ENCODE results near the gene PWWP2B.

Gene PWWP2B

DNA sequence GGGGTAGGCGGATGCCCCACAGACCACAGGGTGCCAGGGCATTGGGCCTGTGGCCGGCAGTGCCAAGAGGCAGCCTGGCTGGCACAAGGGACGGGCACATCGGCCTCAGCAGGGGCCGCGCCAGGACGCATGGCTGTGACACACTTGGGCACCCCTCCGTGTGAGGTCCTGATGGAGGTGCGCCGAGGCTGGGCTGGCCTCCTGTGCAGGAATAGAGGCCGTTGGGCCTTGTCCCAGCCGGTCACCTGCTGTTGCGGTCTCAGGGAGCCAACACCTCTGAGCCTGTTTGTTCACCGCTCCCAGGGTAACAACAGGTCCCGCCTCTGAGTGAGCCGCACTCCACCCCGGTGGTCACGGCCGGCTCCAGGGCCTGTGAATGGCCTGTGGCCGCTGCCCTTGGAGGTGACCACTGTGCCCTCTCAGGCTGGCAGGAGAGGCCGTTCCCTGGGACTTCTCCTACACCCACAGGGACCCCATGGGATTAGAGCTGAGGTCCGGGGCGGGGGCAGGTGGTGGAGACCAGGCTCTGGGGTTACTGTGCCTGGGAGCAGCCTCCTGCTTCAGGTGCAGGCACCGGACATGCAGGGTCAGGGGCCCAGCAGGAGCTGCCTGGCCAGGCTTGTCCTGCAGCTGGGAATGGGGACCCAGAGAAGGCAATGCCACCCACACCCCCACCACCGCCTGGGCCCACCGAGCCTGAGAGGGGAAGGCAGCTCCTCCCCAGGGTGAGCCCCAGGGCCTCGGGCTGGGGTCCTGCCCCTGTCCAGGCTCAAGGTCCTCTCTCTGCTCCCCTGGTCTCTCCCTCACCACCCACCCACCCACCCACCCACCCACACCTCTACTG, 12.0 kb downstream of the PWWP2B start:
- no peak for DNase-seq

DNA sequence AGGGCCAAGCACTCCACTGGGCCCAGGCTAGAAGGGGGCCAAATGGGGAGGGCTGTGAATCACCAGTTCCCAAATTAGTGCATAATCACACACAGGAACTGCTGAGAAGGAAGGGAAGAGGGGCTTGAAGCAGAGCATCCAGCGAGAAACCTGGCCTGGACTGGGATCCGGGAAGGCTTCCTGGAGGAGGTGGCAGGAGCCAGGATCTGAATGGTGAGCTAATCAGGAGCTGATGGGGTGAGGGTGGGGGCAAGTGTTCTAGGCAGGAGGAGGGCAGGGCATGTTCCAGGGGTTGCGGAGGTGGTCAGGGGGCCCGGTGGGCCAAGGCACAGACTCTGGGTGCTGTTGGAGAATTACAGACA, 12.6 kb downstream of the PWWP2B start:
- no peak for DNase-seq

DNA sequence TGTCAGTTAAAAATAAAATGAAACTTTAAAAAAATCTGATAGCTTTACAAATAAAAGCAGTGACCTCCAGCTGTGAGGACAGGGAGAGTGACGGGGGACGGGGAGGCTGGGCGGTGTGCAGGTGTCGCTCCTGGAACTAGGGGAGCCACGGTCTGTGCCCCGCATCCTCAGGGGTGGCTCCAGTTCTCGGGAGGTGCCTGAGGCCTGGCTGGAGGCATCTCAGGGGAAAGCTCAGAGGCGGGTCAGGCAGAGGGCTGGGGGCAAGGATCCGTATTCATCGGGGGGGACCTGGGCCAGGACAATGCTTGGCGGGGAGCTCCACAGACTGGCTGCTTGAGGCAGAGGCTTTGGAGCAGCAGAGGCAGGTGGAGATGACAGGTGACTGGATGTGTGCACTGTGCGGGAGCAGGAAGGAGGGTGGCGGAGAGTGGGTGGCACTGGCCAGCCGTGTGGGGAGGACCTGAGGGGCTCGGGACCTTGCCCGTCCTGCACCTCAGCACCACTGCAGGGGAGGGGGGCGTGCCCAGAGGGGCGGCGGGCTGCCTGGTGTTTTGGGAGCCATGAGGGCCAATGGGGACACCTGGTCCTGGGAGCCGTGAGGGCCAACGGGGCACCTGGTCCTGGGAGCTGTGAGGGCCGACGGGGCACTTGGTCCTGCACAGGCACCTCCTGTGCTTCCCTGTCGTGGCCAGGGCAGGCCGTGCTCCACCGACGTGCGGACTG, 13.2 kb downstream of the PWWP2B start:
- no peak for DNase-seq

DNA sequence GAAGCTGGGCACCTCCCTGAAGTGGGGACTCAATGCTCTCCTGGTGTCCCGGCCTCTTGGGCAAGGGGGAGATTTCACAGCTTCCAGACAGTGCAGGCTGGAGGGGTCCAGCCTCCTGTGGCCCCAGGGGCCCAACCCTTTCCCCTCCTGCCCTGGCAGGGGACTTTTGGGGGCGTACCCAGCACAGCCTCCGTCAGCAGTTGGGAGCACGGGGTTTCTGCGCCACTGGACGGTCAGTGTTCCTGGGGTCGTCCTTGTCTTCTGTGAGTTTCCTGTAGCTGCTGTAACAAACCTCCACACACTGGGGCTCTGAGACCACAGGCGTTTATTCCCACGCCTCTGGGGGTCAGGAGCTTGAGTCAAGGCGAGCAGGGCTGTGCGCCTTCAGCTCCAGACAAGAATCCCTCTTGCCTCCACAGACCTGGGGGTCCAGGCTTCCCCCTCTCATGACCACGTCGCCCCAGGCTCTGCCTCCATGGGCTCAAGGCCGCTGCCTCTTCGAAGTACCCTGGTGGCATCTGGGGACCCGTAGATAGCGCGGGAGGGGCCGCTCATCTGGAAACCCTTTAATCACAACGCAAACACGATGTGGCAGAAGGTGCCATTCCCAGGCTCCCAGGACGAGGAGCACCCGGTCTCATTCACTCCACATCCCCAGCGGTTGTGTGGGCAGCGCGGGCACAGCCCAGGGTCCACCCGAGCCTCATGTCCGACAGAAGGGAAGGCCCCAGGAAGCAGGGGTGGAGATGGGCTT, 14.0 kb downstream of the PWWP2B start:
- no peak for DNase-seq

DNA sequence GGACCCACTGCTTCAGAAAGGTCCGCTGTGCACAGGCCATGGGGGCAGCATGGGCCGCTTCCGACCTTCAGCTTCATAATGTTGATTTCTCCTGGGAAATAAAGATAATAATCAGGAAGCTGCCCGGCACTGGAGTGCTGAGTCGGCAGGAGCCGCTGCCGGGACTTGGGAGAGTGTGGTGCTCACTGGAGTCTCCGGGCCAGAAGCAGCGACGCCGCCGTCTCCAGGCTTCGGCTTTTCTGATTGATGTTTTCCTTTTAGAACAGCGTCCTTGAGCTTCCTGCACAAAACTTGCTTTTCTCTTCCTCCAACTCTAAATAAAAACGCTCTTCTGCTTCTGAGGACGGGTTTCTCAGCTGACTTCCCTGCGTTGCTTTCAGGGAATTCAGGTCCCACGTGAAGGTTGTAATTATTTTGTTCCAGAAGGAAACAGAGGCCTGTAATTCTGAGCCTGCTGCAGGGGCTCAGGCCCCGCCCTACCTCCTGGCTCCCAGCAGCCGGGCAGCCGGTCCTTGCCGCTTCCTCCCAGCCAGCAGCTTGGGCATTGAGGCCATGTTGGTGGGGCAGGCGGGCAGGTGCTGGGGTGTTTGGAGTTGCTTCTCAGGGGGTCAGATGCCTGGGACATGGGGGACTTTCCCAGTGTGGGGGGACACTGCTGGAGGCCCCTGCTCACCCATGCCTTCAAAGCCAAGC, 14.7 kb downstream of the PWWP2B start:
- DNase-seq = no peak

DNA sequence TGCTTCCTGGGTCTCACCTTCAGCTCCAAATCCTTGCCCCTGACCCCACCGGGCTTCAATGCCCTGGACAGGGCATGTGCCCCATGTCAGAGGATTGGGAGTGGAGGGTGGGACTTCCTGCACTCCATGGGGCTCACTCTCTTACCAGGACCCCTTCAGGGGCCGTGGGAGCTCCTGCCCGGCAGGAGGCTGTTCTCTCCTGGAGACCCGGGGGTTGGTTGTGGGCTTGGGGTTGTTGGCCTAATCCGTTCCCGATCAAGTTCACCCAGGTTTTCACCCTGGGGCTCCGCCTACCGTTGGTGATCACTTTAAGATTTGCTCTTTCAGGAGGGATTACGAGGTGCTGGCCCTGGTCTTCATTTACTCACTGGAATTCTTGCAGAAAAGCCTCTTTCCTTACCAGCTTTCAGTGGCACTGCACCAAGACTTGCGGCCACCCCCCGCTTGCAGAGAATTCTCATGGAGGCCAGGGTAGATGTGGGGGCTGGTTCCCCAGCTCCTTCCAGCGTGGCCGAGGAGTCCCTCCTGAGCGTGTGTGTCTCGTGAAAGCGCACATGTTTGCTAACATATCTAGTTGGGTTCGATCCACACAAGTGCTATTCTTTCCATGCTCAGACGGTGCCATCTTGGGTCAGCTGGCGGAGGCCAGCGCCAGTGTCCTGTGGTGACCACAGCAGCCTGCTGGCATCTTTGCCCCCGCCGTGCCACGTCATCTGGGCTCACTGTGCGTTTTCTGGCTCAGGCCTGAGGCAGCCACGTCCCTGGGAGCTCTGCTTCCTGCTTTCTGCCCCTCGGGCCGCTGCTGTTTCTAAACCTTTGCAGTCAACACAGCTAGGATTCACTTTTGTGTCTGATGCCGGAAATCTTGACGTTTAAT, 15.6 kb downstream of the PWWP2B start:
- no peak for DNase-seq

DNA sequence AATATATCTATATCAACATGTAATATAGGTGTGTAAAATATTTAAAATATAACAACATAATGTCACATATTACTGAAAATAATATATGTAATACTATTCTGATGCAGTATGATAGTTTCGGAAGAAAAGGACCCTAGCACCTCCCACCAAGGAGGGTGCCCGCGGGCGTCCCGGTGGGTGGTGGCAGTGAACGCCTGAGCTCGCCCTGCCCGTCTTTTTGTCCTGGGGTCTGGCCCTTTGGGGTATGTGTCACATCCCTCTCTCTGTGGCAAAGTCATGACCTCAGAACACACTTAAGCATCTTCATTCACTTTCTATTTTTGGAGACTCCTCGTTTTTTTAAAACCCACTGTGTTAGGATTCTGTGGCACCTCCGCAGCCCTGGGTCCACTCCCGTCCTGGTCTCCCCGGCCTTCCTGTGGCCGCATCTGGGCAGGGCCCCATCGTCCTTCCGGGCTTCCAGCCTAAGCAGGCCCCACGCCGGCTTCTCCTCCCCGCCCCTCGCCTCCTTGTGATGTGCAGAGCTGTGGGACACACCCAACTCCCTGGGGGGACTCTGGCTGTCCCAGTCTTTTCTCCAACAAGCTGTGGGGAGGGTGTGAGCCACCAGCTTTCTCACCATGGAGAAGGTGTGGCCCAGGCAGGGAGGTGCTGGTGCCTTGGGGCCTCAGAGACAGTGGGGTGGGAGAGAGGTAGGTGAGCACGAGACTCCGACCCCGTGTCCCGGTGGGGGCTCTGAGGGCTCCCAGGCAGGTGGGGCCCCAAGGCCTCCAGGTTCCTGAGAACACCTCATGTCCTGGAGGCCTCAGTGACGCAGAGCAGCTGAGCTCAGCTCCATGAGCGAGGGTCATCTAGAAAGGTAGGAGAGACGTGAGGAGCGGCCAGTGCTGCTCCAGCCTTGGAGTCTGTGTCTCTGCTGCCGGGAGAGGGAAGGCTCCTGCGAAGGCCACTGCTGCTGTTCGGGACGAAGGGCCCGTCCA, 16.5 kb downstream of the PWWP2B start:
- DNase-seq = no peak

DNA sequence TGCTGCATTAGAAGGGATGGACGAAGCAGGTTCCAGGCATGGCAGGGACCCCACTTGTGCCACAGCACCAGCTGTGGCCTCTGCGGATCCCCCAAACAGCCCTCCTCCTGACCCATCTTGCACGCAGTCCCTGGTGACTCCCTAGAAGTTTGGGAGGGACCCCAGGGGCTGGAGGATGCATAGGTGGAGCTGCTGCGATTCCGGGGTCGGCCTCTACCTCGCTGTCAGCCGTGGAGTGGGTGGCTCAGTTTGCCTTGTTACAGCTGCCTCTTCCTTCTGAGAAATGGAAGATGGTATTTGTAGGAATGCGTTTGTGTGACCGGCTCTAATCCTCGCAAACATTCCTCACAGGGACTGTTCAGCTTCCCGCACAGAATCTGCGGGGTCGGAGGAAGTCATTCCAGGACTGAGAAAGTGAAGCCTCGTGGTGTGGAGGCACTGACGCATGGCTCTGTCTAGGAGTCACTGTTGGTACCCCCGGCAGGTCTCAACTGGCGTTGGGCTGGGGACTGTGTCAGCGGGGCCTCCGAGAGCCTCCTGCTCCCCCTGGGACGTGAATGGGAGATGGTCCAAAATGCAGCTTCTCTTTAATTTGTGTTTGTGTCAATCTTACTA, 17.5 kb downstream of the PWWP2B start:
- no peak for DNase-seq

DNA sequence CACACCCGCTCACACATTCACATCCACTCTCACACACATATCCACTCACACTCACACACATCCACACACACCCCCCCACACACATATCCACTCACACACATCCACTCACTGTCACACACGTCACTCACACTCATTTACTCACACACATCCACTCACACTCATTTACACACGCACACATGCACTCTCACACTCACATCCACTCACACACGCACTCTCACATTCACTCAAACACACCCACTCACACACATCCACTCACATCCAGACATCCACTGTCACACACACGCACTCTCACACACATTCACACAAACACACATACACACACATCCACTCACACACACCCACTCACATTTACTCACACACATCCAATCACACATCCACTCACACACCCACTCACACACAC, 18.3 kb downstream of the PWWP2B start:
- DNase-seq = no peak

DNA sequence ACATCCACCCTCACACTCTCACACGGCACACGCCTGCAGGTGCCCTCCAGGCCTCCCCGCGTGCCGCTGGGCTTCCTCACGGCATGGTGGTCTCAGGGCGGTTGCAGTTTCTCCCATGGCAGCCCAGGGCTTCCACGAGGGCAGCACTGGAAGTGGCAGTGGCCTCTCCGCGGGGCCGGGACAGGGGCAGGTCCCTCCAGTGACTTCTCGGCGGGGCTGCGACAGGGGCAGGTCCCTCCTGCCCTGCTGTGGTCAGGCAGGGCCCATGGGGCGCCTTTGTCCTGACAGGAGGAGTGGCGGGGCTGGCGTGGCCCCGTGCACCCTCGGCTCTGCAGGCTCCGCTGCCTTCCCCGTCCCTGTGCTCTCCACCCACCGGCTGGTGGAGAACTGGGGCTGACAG, 19.0 kb downstream of the PWWP2B start:
- no peak for DNase-seq

DNA sequence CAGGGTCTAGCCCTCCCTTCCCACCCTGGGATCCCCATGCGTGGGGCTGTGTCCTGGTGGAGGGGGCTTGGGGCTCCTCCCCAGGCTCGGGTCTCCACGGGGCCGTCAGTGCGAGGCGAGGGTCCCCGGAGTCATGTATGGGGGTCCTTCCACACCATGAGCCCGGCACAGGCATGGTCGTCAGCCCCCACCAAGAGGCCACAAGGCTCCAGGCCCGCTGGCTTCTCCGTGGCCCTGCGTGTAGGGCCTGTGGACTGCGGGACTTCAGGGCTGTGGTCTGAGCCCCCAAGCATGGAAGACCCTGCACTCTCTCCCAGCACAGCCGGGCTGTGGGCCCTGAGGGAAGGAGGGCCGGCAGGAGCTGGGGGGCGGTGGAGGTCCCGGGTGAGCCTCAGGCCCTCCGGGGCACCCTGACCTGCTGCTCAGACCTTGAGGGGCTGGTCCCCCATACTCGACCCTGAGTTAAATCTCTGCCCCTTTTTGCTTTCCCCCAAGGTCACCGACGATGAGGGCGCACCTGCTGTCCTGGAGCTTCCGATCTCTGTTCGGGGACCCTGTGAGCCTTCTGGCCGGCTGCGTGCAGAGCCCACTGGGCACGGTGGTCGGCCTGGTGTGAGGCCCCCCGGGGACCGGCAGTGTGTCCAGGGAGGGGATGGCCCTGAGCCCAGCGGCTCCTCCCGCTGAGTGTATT, 19.7 kb downstream of the PWWP2B start:
- no peak for DNase-seq

DNA sequence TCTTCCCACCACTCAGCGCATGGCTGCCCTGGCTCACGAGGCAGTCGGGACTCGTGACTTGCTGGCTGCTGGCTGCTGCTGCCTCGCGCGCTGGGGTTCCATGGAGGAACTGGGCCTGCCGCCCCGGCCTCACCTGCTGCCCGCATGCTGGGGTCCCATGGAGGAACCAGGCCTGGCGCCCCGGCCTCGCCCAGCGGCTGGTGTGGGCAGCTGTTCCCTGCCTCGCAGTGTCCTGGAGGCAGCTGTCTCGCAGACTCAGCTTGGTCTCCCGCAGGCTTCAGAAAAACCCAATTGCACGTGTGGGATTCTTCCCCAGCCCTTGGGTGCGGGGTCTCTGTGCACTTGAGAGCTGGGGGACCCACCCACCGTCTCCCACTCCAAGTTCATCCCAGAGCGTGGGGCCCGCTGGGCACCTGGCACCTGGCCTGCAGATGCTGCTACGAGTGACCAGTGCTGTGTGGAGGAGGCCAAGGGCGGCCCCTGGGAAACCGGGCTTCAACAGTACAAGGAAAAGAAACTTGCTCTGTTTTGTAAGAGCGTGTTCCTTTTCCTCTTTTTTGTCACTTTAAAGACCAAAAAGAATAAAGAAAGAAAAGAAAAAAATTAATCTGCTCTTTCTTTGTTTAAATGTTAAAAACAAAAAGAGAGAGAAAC, 20.4 kb downstream of the PWWP2B start:
- DNase-seq = no peak

DNA sequence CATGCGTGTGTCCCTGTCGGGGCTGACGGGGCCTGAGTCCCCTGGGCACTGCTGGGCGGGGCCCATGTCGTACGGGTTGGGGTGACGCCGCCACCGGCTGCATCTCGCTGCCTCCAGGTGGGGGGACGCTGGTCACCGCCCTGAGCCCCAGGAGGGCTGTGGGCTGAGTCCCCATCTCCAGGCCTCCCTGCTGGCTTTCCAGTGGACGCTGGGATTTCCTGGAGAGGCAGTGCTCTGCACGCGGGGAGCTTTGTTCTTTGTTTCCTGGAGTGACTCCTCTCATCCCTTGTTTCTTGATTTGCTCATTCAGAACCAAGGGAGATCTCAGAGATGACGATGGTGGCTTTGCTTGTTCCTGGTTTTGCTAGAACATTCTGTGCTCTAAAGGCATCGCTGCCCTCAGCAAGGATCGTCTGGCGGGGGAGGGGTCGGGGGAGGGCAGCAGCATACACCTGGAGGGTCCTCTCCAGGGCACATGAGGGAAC, 21.0 kb downstream of the PWWP2B start:
- DNase-seq = no peak

DNA sequence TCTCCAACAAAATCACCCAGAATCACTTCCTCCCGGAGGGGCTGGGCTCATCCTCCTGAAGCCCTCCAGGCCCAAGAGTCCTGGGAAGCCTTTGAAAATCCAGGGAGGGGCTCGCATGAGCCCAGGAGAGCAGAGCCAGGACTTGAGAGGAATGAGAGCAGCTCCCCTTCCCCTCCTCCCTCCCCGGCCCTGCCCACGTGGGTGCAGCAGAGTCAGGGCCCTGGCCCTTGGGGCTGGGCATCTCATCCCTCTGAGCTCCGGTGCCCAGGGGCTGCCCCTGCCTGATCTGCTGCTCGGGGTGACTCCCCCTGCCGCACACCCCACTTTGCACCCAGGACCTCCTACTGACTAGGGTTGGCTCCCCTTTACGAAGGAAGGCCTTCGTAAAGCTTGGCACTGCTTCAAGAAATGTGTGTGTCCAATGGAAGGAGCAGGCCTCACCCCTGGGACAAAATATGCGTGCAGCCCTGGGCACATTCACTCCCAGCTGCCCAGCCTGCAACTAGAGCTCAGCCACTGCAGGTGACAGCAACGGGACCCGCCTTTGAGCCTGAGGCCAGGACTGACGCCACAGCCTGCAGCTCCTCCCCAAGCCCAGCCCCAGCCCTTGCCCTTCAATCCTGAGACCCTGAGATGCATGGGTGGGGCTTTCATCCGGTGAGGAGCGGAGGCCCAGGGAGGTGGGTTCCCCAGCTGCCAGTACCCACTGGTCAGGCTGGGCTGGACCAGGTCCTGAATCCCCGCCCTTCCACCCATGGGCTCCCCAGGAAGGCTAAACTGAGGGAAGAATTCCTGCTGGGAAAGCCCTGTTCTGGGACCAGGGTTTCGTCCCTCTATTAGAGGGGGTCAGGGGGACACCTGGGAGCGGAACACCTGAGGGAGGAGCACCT, 21.8 kb downstream of the PWWP2B start:
- no peak for DNase-seq

DNA sequence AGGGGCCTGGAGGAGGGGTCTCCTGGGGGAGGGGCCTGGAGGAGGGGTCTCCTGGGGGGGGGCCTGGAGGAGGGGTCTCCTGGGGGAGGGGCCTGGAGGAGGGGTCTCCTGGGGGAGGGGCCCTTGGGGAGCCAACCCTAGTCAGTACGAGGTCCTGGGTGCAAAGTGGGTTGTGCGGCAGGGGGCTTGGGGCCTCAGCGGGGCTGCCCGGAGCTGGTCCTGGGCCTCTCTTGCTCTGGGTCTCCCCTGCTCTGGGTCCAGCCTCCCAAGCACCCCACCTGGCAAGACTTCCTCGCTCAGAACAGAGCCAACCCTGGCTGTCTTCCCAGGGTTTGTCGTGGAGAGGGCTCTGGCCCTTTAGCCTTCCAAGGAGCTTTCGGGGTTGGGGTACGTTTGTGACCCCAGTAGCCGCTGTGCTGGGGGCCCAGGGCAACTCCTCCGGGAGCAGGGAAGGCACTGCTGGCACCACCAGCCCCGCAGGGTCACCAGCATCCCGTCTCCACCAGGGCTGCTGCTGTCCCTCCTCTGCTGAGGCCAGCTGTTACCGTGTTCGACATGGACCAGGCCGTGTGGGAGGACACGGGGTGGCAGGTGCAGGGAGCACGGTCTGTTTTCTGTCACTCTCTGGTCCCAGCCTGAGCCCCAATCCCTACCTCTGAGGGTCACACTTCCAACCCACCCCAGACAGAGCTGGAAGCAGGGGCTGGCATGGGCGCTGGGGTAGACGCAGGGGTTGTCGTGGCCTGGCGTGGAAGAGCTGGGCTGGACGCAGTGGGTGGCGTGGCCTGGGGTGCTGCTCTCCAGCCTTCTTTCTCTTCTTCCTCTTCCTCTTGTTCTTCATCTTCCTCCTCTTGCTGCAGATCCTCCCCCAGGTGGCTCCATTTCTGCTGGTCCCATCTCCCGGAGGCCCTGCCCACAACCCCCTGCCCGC, 22.8 kb downstream of the PWWP2B start:
- no peak for DNase-seq

DNA sequence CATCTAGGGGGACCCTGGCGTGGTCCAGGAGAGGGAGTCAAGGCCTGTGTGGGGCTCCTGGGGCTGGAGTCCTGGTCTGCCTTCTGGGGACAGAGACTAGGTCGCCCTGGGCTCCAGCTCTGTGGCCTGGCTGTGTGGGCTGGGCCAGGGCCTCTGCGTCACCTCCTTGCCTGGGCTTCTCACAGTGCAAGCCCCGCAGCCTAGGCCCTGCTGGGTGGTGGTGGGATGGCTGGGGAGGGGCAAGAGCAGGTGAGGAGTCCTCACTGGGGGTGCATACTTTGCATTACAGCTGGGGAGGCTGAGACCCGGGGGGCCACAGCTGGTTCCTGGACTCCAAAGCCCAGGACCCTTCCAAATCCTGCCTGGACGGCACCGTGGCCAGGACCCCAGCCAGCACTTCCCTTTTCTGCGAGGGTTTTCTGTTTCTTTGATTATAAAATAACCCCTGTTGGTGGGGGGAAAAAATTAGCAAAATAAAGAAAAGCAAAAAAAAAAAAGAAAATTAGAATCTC, 23.5 kb downstream of the PWWP2B start:
- DNase-seq = peak; percentile 40 to 56
